ENCODE results near the gene FBN2. TPM values are rescaled to one million over a fixed set of nuclear protein-coding genes. Genes with fewer than 3 reads are reported as not detected.

The FBN2 gene
- total RNA-seq, 1 experiment from 2014 or later: 1.6 TPM

DNA sequence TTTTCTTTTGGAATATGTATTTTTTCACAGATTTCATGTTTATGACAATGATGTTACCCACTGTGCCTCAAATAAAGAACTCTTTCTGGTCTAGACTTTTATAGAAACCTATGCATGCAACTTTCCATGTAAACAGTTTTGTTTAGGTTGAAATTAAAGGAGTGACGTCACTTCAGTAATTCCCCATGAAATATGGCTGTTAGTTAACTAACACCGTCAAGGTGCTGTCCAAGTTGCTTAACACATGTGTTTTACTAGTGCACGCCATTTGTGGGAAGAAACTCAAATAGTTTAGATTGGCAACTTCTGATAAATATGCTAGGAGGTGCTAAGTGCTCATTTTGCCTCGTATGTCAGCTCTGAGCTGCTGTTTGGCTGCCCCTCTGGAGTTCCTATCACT is 102.2 kb downstream of the FBN2 start:
- CTCF ChIA-PET: no interaction called here
- H3K27me3 ChIP-seq (replicated peaks; ENCODE audit: insufficient read depth, low read depth, low read length, poor library complexity): no peaks in the 10 kb centered on the region
- no peaks in the 10 kb centered on the region for H3K4me1 ChIP-seq (ENCODE audit: insufficient read depth, low read length, poor library complexity, severe bottlenecking)
- DNase-seq (ENCODE audit: low spot score): no peak
- no peak for TF ChIP-seq EZH2 (IDR thresholded peaks at IDR 0.05; ENCODE audit: borderline replicate concordance, low read depth, low read length, poor library complexity, severe bottlenecking)
- TF ChIP-seq, protein P1, sequence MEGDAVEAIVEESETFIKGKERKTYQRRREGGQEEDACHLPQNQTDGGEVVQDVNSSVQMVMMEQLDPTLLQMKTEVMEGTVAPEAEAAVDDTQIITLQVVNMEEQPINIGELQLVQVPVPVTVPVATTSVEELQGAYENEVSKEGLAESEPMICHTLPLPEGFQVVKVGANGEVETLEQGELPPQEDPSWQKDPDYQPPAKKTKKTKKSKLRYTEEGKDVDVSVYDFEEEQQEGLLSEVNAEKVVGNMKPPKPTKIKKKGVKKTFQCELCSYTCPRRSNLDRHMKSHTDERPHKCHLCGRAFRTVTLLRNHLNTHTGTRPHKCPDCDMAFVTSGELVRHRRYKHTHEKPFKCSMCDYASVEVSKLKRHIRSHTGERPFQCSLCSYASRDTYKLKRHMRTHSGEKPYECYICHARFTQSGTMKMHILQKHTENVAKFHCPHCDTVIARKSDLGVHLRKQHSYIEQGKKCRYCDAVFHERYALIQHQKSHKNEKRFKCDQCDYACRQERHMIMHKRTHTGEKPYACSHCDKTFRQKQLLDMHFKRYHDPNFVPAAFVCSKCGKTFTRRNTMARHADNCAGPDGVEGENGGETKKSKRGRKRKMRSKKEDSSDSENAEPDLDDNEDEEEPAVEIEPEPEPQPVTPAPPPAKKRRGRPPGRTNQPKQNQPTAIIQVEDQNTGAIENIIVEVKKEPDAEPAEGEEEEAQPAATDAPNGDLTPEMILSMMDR (conservative IDR thresholded peaks at IDR 0.05; ENCODE audit: low read depth, low read length): no peak
- intact Hi-C loops (cut with micrococcal nuclease; ENCODE audit: unreplicated experiment): no loop called here
- POLR2A ChIA-PET (ENCODE audit: low non-redundant PET): no interaction called here
- no peaks in the 10 kb centered on the region for H3K9me3 ChIP-seq (ENCODE audit: low read depth, low read length, poor library complexity, severe bottlenecking)
- no TSS peak for BruUV-seq (replicated peaks)
- H3K4me3 ChIP-seq (ENCODE audit: low read depth, low read length, poor library complexity, severe bottlenecking): no peak overlapping the region
- H3K27ac ChIP-seq (ENCODE audit: low read depth, low read length, poor library complexity, severe bottlenecking): no peak overlapping the region
- H3K36me3 ChIP-seq (ENCODE audit: insufficient read depth, low read length, poor library complexity, severe bottlenecking): no peaks in the 10 kb centered on the region

DNA sequence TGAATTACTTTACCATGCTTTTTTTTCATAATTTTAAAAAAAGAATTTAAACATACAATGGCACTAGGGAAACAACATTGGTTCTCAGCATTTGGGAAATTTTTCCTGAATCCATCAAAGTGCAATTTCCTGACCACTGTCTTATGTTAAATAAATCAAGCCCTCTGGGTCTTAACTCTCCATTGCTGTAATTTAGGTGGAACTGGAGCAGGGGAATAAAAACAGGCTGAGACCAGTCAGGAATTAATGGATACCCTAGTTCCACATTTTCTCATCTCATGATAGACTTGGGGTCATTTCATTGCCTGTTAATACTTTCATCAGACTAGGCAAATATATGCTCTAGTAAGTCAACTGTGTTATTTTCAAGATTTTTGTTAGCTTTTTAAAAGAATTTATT is 103.1 kb downstream of the FBN2 start:
- no TSS peak for BruUV-seq (replicated peaks)
- POLR2A ChIA-PET (ENCODE audit: low non-redundant PET): no interaction called here
- H3K4me3 ChIP-seq (ENCODE audit: low read depth, low read length, poor library complexity, severe bottlenecking): no peak overlapping the region
- no peaks in the 10 kb centered on the region for H3K36me3 ChIP-seq (ENCODE audit: insufficient read depth, low read length, poor library complexity, severe bottlenecking)
- no peaks in the 10 kb centered on the region for H3K9me3 ChIP-seq (ENCODE audit: low read depth, low read length, poor library complexity, severe bottlenecking)
- intact Hi-C loops (cut with micrococcal nuclease; ENCODE audit: unreplicated experiment): no loop called here
- no peak for DNase-seq (ENCODE audit: low spot score)
- no peaks in the 10 kb centered on the region for H3K27me3 ChIP-seq (replicated peaks; ENCODE audit: insufficient read depth, low read depth, low read length, poor library complexity)
- CTCF ChIA-PET: no interaction called here
- H3K4me1 ChIP-seq (ENCODE audit: insufficient read depth, low read length, poor library complexity, severe bottlenecking): no peaks in the 10 kb centered on the region
- no peak overlapping the region for H3K27ac ChIP-seq (ENCODE audit: low read depth, low read length, poor library complexity, severe bottlenecking)
- TF ChIP-seq, protein P1 (conservative IDR thresholded peaks at IDR 0.05; ENCODE audit: low read depth, low read length): no peak
- TF ChIP-seq EZH2 (IDR thresholded peaks at IDR 0.05; ENCODE audit: borderline replicate concordance, low read depth, low read length, poor library complexity, severe bottlenecking): no peak

DNA sequence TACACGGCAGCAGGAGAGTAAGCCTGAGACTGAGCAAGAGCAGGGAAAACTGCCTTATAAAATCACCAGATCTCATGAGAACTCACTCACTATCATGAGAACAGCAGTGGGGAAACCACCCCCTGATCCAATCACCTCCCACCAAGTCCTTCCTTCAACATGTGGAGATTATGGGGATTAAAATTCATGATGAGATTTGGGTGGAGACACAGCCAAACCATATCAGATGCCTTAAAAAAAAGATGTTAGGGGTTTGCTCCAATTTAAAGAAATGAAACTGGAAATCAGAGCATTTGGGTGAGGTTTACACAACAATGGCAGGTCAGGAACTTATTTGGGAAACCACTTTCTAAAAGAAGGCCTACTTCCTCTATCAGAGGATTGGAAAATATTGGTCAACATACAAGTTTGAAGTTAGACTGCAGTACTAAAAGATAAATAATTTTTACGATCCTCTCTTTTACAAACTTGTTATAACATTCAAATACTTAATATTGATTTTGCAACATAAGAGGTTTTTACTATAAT is 105.1 kb downstream of the FBN2 start:
- intact Hi-C loops (cut with micrococcal nuclease; ENCODE audit: unreplicated experiment): no loop called here
- CTCF ChIA-PET: no interaction called here
- POLR2A ChIA-PET (ENCODE audit: low non-redundant PET): no interaction called here
- Histone ChIP-seq H3K27me3 (replicated peaks; ENCODE audit: insufficient read depth, low read depth, low read length, poor library complexity) (no peaks in the 10 kb centered on the region), H3K36me3 (ENCODE audit: insufficient read depth, low read length, poor library complexity, severe bottlenecking) (no peaks in the 10 kb centered on the region), H3K4me1 (ENCODE audit: insufficient read depth, low read length, poor library complexity, severe bottlenecking) (no peaks in the 10 kb centered on the region), H3K9me3 (ENCODE audit: low read depth, low read length, poor library complexity, severe bottlenecking) (no peaks in the 10 kb centered on the region), H3K4me3 (ENCODE audit: low read depth, low read length, poor library complexity, severe bottlenecking) (no peak overlapping the region), H3K27ac (ENCODE audit: low read depth, low read length, poor library complexity, severe bottlenecking) (no peak overlapping the region)
- DNase-seq (ENCODE audit: low spot score): no peak
- no TSS peak for BruUV-seq (replicated peaks)
- no peak for TF ChIP-seq EZH2 (IDR thresholded peaks at IDR 0.05; ENCODE audit: borderline replicate concordance, low read depth, low read length, poor library complexity, severe bottlenecking)
- TF ChIP-seq, protein P1 (conservative IDR thresholded peaks at IDR 0.05; ENCODE audit: low read depth, low read length): no peak

Data from A673 (cell line).